GM12873 (cell line): ENCODE data around the gene FAM241A.

ENCODE experiments used
- CTCF ChIP-seq: IDR thresholded peaks from 2 replicates; pipeline ENCODE4 v1.5.1; 2012; ENCODE audit warnings: low read depth, mild to moderate bottlenecking, moderate library complexity, low read length, control low read depth; ENCODE audit not compliant: insufficient read depth; ENCODE audit errors: missing control alignments

The FAM241A gene

GRCh38 chr4:112190684-112191083 is 45.4 kb downstream of the FAM241A start:
- TF ChIP-seq CTCF: no peak

- no peak for TF ChIP-seq CTCF
These were observed 51.2 kb downstream of the FAM241A start for GRCh38 chr4:112196461-112196860.

- TF ChIP-seq CTCF: no peak
These were observed 53.8 kb downstream of the FAM241A start for GRCh38 chr4:112199041-112199440.

GRCh38 chr4:112201915-112202505 is 56.8 kb downstream of the FAM241A start:
- no peak for TF ChIP-seq CTCF

- TF ChIP-seq CTCF: no peak
These were observed 58.3 kb downstream of the FAM241A start for GRCh38 chr4:112203593-112203992.

GRCh38 chr4:112206431-112206830 is 61.2 kb downstream of the FAM241A start:
- TF ChIP-seq CTCF: no peak

- no peak for TF ChIP-seq CTCF
These were observed 65.5 kb downstream of the FAM241A start for GRCh38 chr4:112210777-112211176.
